Ovary (tissue), 3 donors: Measurements from ENCODE around the gene FAN1.

Source experiments
- EP300 ChIP-seq: sonication (generic); formaldehyde crosslinking; IDR thresholded peaks from one replicate; pipeline ENCODE4 v1.6.1; 2017; ENCODE audit warnings: antibody characterized with exemption
- TF ChIP-seq, protein P1 (sequence below), 3 donors: fragments of 450-650 bp in 2 of 3; fragments of 200-600 bp in 1 of 3; IDR thresholded peaks; one replicate each; pipeline versions ENCODE4 v1.5.1 to v1.8.0; 2016 to 2022; ENCODE audit warnings: antibody characterized with exemption in 3 of 3, mild to moderate bottlenecking in 1 of 3
- donor health status: DM: no; HTN: no; CAD: no.

DNA sequence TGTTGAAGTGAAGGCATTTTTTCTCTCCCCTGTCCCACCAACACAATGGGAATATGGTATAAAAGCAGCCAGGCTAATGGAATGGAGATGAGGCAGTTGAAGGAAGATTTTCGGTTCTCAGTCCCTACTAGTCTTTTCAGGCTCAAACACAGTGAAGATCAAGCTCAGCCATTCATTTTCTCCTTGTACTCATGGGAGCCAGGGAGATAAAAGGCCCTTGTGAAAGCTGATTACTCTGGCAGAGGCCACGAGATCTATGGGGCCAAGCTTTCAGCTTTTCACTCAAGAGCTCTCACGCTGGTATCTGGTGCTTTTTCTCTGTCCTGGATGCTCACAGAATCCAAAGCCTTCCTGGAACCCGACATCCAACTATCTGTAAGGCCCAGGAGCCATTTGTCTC, 14.5 kb upstream of the FAN1 start:
- TF ChIP-seq, protein P1, sequence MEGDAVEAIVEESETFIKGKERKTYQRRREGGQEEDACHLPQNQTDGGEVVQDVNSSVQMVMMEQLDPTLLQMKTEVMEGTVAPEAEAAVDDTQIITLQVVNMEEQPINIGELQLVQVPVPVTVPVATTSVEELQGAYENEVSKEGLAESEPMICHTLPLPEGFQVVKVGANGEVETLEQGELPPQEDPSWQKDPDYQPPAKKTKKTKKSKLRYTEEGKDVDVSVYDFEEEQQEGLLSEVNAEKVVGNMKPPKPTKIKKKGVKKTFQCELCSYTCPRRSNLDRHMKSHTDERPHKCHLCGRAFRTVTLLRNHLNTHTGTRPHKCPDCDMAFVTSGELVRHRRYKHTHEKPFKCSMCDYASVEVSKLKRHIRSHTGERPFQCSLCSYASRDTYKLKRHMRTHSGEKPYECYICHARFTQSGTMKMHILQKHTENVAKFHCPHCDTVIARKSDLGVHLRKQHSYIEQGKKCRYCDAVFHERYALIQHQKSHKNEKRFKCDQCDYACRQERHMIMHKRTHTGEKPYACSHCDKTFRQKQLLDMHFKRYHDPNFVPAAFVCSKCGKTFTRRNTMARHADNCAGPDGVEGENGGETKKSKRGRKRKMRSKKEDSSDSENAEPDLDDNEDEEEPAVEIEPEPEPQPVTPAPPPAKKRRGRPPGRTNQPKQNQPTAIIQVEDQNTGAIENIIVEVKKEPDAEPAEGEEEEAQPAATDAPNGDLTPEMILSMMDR (IDR thresholded peaks at IDR 0.05): no peak
- no peak for TF ChIP-seq EP300
